GM23338 (cell line): ENCODE results near the gene NYAP1. TPM values are rescaled to one million over a fixed set of nuclear protein-coding genes. Genes with fewer than 3 reads are reported as not detected.

Experiments used
- ATAC-seq: fragments of 200-7000 bp; cut with Tn5 transposase; 3 replicates; pipeline ENCODE4 v1.9.1; 2020
- DNase-seq: peaks from one replicate; pipeline ENCODE4 v3.0.0-alpha.2; 2015; ENCODE audit warnings: low spot score
- H2AFZ ChIP-seq: fragments of 200-600 bp; sonication (generic); 2 replicates; pipeline ENCODE4 v1.8.0; 2016; ENCODE audit warnings: antibody characterized with exemption, mild to moderate bottlenecking, moderate library complexity
- H3F3A ChIP-seq: fragments of 200-600 bp; sonication (generic); replicated peaks from 2 replicates; pipeline ENCODE4 v1.8.0; 2017; ENCODE audit warnings: antibody characterized with exemption, mixed run types, low read depth
- H3K27ac ChIP-seq: fragments of 200-600 bp; sonication (generic); 2 replicates; pipeline ENCODE4 v1.6.1; 2016; ENCODE audit warnings: low read depth
- H3K27me3 ChIP-seq: fragments of 200-600 bp; sonication (generic); 2 replicates; pipeline ENCODE4 v1.8.0; 2016; ENCODE audit warnings: mild to moderate bottlenecking, mixed run types, moderate library complexity; ENCODE audit not compliant: insufficient read depth
- H3K36me3 ChIP-seq: fragments of 200-600 bp; sonication (generic); 2 replicates; pipeline ENCODE4 v1.8.0; 2016; ENCODE audit warnings: mild to moderate bottlenecking; ENCODE audit not compliant: insufficient read depth
- H3K4me1 ChIP-seq: fragments of 200-600 bp; sonication (generic); 2 replicates; pipeline ENCODE4 v1.8.0; 2016; ENCODE audit warnings: mild to moderate bottlenecking, moderate library complexity; ENCODE audit not compliant: insufficient read depth
- H3K4me2 ChIP-seq: fragments of 200-600 bp; sonication (generic); 2 replicates; pipeline ENCODE4 v1.7.1; 2017; ENCODE audit warnings: mixed run types
- H3K4me3 ChIP-seq: fragments of 200-600 bp; sonication (generic); 2 replicates; pipeline ENCODE4 v1.6.1; 2016; ENCODE audit warnings: mixed run types
- H3K79me2 ChIP-seq: fragments of 200-600 bp; sonication (generic); replicated peaks from 2 replicates; pipeline ENCODE4 v1.8.0; 2017; ENCODE audit warnings: mild to moderate bottlenecking; ENCODE audit not compliant: insufficient read depth
- H3K9me2 ChIP-seq: fragments of 200-600 bp; sonication (generic); 2 replicates; pipeline ENCODE4 v1.8.0; 2017; ENCODE audit not compliant: insufficient read depth
- H4K20me1 ChIP-seq: fragments of 200-600 bp; sonication (generic); replicated peaks from 2 replicates; pipeline ENCODE4 v1.8.0; 2017; ENCODE audit warnings: mild to moderate bottlenecking; ENCODE audit not compliant: insufficient read depth
- H3K27ac Mint-ChIP-seq: 2 replicates; pipeline ENCODE4 v1.8.0; 2020; ENCODE audit warnings: inconsistent platforms, mild to moderate bottlenecking, moderate library complexity, mixed read lengths
- H3K27me3 Mint-ChIP-seq: 3 replicates; pipeline ENCODE4 v1.8.0; 2022; ENCODE audit warnings: low read depth, mild to moderate bottlenecking, moderate library complexity, mixed read lengths, inconsistent platforms; ENCODE audit not compliant: insufficient read depth, poor library complexity
- H3K36me3 Mint-ChIP-seq: 3 replicates; pipeline ENCODE4 v1.8.0; 2021; ENCODE audit warnings: low read depth, mild to moderate bottlenecking, inconsistent platforms, moderate library complexity, mixed read lengths
- H3K4me1 Mint-ChIP-seq: 3 replicates; pipeline ENCODE4 v1.8.0; 2020; ENCODE audit warnings: mild to moderate bottlenecking, inconsistent platforms, mixed read lengths
- H3K4me3 Mint-ChIP-seq: 3 replicates; pipeline ENCODE4 v1.8.0; 2021; ENCODE audit warnings: moderate library complexity, mild to moderate bottlenecking, inconsistent platforms, mixed read lengths
- H3K9me3 Mint-ChIP-seq: 3 replicates; pipeline ENCODE4 v1.8.0; 2020; ENCODE audit warnings: moderate library complexity, mild to moderate bottlenecking, inconsistent platforms, mixed read lengths
- CREB1 ChIP-seq: fragments of 250-450 bp; sonication (Bioruptor Pico); IDR thresholded peaks from 2 replicates; pipeline ENCODE4 v1.5.0; 2020; ENCODE audit warnings: low read depth, mild to moderate bottlenecking, moderate library complexity
- CTCF ChIP-seq, 2 experiments: fragments of 200-600 bp in 1 of 2; sonication (generic) in 1 of 2; conservative IDR thresholded peaks; 2 replicates each; pipeline versions ENCODE4 v1.5.1 to v1.6.1; 2016 to 2017; ENCODE audit warnings: antibody characterized with exemption in 2 of 2, low read depth in 2 of 2, mild to moderate bottlenecking in 2 of 2, moderate library complexity in 1 of 2
- EZH2 ChIP-seq: fragments of 200-600 bp; sonication (generic); IDR thresholded peaks from one replicate; pipeline ENCODE4 v1.8.0; 2017; ENCODE audit warnings: antibody characterized with exemption, mild to moderate bottlenecking, low read depth; ENCODE audit not compliant: unreplicated experiment
- EZH2phosphoT487 ChIP-seq: fragments of 200-600 bp; sonication (generic); IDR thresholded peaks from one replicate; pipeline ENCODE4 v1.8.1; 2018; ENCODE audit warnings: antibody characterized with exemption; ENCODE audit not compliant: unreplicated experiment
- JUNB ChIP-seq: IDR thresholded peaks from one replicate; pipeline ENCODE4 v1.6.1; 2016; ENCODE audit warnings: antibody characterized with exemption; ENCODE audit not compliant: unreplicated experiment
- NANOG ChIP-seq: IDR thresholded peaks from 2 replicates; pipeline ENCODE4 v1.6.1; 2016; ENCODE audit warnings: antibody characterized with exemption, borderline replicate concordance
- POLR2AphosphoS5 ChIP-seq: IDR thresholded peaks from 2 replicates; pipeline ENCODE4 v1.6.1; 2016; ENCODE audit warnings: antibody characterized with exemption, low read depth
- REST ChIP-seq: IDR thresholded peaks from one replicate; pipeline ENCODE4 v1.6.1; 2018; ENCODE audit warnings: antibody characterized with exemption; ENCODE audit not compliant: unreplicated experiment
- STAT1 ChIP-seq: IDR thresholded peaks from one replicate; pipeline ENCODE4 v1.6.1; 2016; ENCODE audit warnings: antibody characterized with exemption; ENCODE audit not compliant: unreplicated experiment
- ZNF114 ChIP-seq: fragments of 250-450 bp; sonication (Bioruptor Pico); IDR thresholded peaks from 2 replicates; pipeline ENCODE4 v1.5.0; 2020; ENCODE audit warnings: mild to moderate bottlenecking, moderate library complexity
- ZNF331 ChIP-seq: fragments of 250-450 bp; sonication (Bioruptor Pico); IDR thresholded peaks from 2 replicates; pipeline ENCODE4 v1.5.0; 2020; ENCODE audit warnings: low read depth, mild to moderate bottlenecking, moderate library complexity
- polyA plus RNA-seq: library from polyadenylated mRNA; unstranded; fragments of >200 nt; fragmentation: Nextera tagmentation; extraction: Ambion mirVana; gene quantifications from 2 replicates; pipeline ENCODE4 v1.2.1, GENCODE V29; 2016
- total RNA-seq: library from RNA; depleted of rRNA; stranded (reverse); fragments of >200 nt; shearing (Covaris generic); gene quantifications from 2 replicates; pipeline ENCODE4 v1.2.3, GENCODE V29; 2014

The NYAP1 gene
- total and polyA plus RNA-seq, 2 experiments from 2014 or later: 0.19 to 4.9 TPM

- Histone ChIP-seq H3K9me2 (no peaks in the 10 kb centered on the region), H3K4me1 (peaks cover 17% of the 10 kb centered on the region), H4K20me1 (peaks cover 3% of the 10 kb centered on the region; the same call in 1 of the 2 replicates), H3K4me2 (peak overlapping the region; percentile 93), H3K27me3 (no peaks in the 10 kb centered on the region), H3K36me3 (no peaks in the 10 kb centered on the region), H3K27ac (no peak overlapping the region), H3F3A (peaks cover 1% of the 10 kb centered on the region; the same call in 1 of the 2 replicates), H3K79me2 (no peaks in the 10 kb centered on the region; the same call in 1 of the 2 replicates), H2AFZ (no peak overlapping the region), H3K4me3 (peak overlapping the region; percentile 90)
- ATAC-seq (peak; percentile 26), DNase-seq (peak; percentile 69)
- Mint-ChIP-seq H3K4me1 (peaks cover 25% of the 10 kb centered on the region), H3K27ac (no peak overlapping the region), H3K4me3 (peak overlapping the region; percentile 94), H3K27me3 (peaks cover 12% of the 10 kb centered on the region), H3K9me3 (no peaks in the 10 kb centered on the region; the same call in 1 of the 3 replicates), H3K36me3 (peaks cover 5% of the 10 kb centered on the region; the same call in 2 of the 3 replicates)
- no peak for TF ChIP-seq CREB1 (CRISPR knock-in tag)
- TF ChIP-seq NANOG: no peak
- peak; percentile 42 to 79; a peak in 3 of 4 replicates for TF ChIP-seq CTCF (conservative IDR thresholded peaks at IDR 0.05; ENCODE audit: low read depth in 2 of 2)
These were observed 6.5 kb upstream of the NYAP1 start for GRCh38 chr7:100476903-100477870.

- Histone ChIP-seq H3K27me3 (no peaks in the 10 kb centered on the region), H3K4me1 (peaks cover 21% of the 10 kb centered on the region), H3K27ac (no peak overlapping the region), H4K20me1 (peaks cover 3% of the 10 kb centered on the region; the same call in 1 of the 2 replicates), H3K4me3 (peak overlapping the region; percentile 90), H3F3A (peaks cover 2% of the 10 kb centered on the region; the same call in 1 of the 2 replicates), H3K79me2 (no peaks in the 10 kb centered on the region; the same call in 1 of the 2 replicates), H3K36me3 (no peaks in the 10 kb centered on the region), H2AFZ (no peak overlapping the region), H3K4me2 (peak overlapping the region; percentile 93), H3K9me2 (no peaks in the 10 kb centered on the region)
- Mint-ChIP-seq H3K9me3 (no peaks in the 10 kb centered on the region; the same call in 1 of the 3 replicates), H3K36me3 (peaks cover 5% of the 10 kb centered on the region; the same call in 2 of the 3 replicates), H3K4me3 (peak overlapping the region; percentile 94), H3K27me3 (peaks cover 12% of the 10 kb centered on the region), H3K27ac (no peak overlapping the region), H3K4me1 (peaks cover 30% of the 10 kb centered on the region)
- no peak for DNase-seq
- no peak for ATAC-seq
- TF ChIP-seq NANOG (no peak), ZNF331 (CRISPR knock-in tag) (no peak), POLR2AphosphoS5 (no peak), EZH2 (no peak), STAT1 (no peak), REST (no peak), JUNB (no peak), ZNF114 (CRISPR knock-in tag) (no peak), EZH2phosphoT487 (no peak)
These were observed 5.9 kb upstream of the NYAP1 start for GRCh38 chr7:100477871-100478267.
